GM21576 (cell line): ENCODE measurements around the gene MYO18A.
"Not testable (repeated sequence)": the region's sequence is repeated elsewhere in the genome, so short reads cannot be mapped to it uniquely, and the experiment has no call there.

ENCODE experiments used
- ATAC-seq: cut with Tn5 transposase; IDR thresholded peaks from one replicate; pipeline ENCODE4 v1.9.1; 2021; ENCODE audit warnings: mild to moderate bottlenecking, moderate library complexity; ENCODE audit not compliant: unreplicated experiment

MYO18A gene

GRCh38 chr17:29108823-29109476 is 71.2 kb downstream of the MYO18A start:
- ATAC-seq: no peak

- ATAC-seq: no peak
These were observed 72.0 kb downstream of the MYO18A start for GRCh38 chr17:29107933-29108822.

DNA sequence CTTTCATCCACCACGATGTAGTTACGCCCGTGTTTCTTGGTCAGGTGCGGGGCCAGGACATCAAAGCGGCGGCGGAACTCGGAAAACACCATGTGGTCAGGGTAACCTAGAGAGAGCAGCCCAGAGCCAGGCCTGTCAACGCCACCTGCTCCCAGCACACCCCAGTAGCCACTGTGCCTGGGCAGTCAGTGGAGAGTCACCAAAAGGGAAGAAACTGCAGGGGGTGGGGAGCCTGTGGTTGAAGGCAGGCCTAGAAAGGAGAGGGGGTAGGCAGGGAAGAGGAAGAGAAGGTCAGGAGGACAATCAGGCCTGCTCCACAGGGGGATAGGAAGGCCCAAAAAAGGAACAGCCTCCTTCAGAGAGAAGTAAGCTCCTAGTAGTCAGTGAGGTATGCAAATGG is 73.1 kb downstream of the MYO18A start:
- no peak for ATAC-seq

GRCh38 chr17:29103341-29103740 is 76.9 kb downstream of the MYO18A start:
- ATAC-seq: no peak

- no peak for ATAC-seq
These were observed 77.4 kb downstream of the MYO18A start for GRCh38 chr17:29102741-29103181.

GRCh38 chr17:29102046-29102445 is 78.2 kb downstream of the MYO18A start:
- no peak for ATAC-seq

- no peak for ATAC-seq
These were observed 79.9 kb downstream of the MYO18A start for GRCh38 chr17:29100296-29100695.

GRCh38 chr17:29099527-29099926 is 80.7 kb downstream of the MYO18A start:
- no peak for ATAC-seq

DNA sequence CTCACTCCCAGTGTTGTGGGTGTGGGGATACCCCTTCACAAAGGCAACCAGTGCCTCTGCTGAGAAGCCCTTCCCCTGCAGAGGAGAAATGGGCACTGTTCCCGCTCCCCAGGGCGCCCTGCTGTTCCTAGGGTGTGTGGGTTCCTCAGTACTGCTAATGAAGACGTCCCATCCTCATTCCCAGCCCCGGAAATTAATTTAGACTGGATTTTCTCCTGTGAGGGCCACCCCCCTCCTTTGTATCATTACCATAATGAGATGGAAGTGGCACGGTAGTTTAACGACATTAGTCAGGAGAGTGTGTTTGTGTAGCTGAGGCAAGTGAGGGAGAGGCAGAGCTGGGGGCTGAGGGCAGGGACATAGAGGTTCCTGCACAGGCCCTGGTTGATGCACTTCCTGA is 84.1 kb downstream of the MYO18A start:
- no peak for ATAC-seq

DNA sequence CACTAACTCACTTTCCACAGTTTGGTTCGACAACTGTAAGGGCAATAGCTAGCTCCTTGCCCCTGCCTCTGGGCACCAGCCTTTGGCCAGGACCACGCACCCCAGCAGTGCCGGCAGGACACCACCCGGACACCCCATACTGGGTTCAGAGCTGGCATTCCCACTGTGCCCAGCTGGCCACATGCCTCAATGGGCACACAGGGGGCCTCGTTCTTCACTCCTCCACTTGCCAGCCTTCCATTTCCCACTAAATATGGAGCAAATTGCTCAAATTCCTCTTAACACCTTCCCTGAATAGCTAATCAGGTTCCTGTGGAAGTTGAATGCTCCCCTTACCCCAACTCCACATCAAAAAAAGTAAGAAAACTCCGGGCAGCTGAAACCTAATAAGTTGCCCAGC is 84.8 kb downstream of the MYO18A start:
- ATAC-seq: no peak

DNA sequence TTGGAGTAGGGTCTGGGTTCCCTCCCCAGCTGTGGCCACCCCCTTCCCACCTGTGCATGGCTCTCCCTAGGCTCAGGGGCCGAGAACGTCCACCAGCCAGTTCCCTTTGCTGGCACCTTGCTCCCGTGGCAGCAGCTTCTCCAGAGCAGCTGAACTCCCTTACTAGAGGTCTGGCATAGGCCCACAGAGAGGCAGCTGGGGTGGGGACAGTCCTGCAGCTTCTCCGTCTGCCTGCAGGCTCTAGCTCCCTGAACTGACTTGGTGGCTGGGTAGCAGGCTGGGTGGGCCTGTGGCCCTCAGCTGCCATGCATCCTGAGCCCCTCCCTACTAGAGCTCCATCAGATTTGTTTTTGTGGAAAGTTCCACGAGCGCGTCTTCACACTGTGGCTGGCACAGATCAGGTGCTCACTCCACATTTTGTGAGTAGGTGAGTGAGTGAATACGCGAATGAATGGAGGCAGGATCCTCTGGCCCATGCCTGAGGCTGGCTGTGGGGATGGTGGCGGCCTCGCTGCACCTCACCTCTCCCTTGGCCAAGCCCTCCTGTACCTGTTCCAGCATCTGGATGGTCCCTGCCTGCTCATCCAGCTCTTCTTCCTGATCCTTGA is 86.0 kb downstream of the MYO18A start:
- no peak for ATAC-seq

- ATAC-seq: no peak
These were observed 86.9 kb downstream of the MYO18A start for GRCh38 chr17:29093090-29093871.

DNA sequence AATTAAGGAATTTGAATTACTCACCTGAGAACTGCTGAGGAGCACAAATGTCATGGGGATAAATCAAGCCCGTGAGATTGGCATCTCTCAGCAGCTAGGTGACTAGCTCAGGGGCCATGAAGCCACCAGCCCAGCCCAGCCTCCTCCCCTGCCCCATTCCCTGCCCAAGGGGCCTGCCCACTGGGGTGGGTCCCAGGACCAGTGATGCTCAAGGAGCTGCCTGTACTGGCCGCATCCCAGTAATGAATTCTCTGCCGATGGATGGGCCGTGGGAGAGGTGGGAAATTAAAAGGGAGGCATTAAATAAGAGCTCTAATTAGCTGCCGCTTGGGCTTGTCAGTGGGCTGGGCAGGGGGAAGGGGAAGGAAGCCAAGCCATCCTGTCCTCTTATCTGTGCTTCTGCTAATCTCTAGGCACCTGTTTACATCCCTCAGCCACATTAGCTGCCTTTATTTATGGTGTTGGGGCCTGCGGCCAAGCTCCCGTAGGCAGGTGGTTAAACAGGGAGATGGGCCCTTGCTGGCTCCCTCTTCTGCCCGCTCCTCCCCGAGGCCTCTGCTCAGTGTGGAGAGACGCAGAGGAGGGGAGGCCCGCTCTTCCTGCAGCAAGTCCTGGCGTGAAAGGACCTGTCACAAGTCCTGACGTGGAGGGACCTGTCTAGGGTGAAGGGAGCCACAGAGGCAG is 88.5 kb downstream of the MYO18A start:
- ATAC-seq: no peak

DNA sequence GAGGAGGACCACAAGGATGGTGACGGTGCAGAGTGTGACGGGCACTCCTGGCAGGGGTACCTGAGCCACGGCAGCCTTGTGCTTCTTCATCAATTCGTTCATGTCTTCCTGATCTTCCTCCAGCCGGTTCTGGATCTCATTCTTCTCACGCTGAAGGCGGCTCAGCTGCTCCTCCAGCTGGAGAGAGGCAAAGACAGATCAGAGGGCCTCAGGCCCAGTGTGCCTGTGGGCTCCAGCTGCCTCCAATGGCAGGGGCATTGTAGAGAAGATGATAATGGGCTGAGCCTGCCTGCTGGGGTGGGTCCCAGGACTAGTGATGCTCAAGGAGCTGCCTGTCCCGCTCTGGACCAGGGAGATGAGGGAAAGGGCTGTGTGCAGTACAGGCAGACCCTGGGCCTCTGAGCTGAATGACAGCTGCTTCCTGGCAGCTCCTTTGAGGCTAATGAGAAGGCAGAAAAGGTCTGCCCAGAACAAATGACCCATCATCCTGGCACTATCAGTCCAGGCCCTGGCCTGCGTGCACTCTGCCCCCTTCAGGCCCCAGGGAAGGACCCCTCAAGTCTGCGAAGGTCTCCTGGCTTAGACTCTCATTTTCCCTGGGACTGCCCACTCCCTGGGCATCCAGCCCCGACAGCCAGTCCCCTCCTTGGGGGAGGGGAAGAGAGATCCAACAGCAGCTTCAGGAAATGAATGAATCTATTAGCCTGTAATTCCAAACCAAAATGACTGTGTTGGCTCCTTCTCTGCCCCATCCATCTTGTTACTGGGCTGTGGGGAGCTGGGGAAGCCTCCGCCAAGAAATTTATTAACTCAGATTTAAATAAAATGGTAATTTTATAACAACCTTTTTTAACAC is 89.2 kb downstream of the MYO18A start:
- no peak for ATAC-seq

DNA sequence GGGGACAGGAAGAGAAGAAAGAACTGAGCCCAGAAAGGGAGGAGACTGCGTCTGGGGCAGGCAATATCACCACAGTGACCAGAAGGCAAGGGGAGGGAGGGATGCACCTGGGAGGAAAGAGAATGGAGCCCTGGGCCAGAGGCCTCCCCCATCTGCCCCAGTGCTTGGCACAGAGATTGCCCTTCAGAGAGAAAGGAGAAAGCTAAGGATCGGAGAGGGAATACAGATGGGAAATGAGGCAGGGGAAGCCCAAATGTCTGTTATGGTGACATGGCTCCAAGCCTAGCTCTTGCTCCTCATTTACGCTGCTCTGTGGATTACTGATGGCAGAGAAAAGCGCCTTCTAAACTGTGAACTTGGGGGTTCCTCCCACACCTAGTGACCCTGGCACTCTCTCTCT is 90.1 kb downstream of the MYO18A start:
- no peak for ATAC-seq

DNA sequence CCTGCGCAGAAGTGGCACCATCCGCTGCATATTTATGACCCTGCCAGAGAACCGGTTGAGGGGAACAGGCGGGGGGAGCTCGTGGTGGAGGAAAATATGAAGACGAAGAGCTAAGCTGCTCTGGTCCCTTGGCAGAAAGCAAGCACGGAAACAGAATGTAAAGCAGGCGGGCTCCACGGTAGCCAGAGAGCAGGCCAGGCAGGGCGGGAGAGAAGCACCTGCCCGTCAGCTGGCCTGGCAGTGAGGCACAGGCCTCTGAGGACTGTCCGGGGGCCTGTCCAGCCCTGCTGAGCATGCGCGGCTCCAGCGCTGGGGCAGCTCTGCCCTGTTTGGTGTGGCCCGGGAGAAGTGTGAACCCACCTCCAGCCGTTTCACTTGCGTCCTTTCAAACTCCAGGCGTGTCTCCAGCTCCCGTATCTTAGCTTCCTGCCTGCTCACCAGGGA is 90.6 kb downstream of the MYO18A start:
- ATAC-seq: no peak

DNA sequence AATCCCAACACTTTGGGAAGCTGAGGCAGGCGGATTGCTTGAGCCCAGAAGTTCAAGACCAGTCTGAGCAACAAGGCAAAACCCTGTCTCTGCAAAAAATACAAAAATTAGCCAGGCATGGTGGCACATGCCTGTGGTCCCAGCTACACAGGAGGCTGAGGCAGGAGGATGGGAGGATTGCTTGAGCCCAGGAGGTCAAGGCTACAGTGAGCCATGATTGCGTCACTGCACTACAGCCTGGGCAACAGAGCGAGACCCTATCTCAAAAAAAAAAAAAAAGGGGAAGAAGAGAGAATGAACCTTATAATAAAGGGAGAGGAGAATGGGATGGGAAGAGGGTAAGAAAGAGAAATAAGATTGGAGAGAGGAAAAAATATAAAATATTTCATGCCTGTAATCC is 91.4 kb downstream of the MYO18A start:
- not testable (repeated sequence) for ATAC-seq

GRCh38 chr17:29086628-29087332 is 93.4 kb downstream of the MYO18A start:
- no peak for ATAC-seq

- no peak for ATAC-seq
These were observed 95.0 kb downstream of the MYO18A start for GRCh38 chr17:29085223-29085622.
